ENCODE results near the gene MBOAT7. TPM values are rescaled to one million over a fixed set of nuclear protein-coding genes. Genes with fewer than 3 reads are reported as not detected.

Gene MBOAT7
- total RNA-seq, 1 experiment from 2014 or later = 408 TPM

DNA sequence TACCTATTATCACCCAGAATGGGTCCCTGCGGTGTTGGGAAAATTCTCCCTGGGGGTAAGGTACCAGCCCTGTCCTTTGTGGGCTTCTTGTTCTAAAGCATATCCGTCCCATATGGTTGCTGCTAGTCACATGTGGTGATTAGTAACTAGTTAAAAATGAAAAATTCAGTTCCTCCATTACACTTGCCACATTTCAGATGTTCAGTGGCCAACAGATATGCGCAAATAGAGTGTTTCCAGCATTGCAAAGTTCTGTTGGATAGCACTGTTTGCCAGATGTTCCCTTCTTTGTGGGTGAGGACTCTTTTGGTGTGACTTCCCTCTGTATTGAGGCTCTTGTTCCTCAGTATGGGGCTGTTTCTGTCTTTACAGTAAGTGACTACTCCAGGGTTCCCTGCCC is 48.0 kb downstream of the MBOAT7 start:
- DNase-seq (ENCODE audit: low spot score) = no peak

DNA sequence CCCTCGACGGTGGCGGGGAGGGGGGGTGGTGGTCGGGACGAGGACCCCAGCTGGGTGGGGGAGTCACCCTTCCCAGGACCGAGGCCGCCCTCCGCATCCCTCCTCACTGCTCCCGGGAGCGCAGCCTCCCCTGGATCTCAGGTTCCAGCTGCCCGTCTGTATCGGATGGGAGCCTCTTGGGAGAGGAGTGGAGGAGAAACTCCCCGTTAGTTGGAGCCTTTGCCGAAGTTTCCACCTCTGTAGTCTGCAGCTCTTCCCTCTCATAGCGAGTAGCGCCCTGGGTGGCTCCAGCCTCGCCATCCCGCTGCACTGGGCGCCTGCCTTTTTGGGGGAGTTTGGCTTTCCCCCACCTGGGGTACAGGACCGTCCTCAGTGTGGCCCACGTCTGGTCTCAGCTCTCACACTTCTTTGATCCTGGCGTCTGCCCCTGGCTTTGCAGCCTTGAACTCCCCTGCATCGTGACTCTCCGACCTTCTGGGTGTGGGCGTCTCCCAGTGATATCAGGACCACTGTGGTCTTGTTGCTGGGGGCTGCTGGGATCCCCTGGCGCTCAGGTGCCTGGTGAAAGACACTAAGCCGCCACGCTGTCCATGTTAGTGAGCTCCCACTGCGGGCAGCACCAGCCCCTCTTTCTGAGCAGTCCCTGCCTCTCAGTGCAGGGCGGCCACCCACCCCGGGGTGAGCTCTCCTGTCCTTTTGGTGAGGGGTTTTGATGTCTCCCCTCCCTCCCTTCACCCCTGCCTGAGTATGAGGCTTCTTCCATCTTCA is 50.7 kb downstream of the MBOAT7 start:
- no peak for DNase-seq (ENCODE audit: low spot score)

GRCh38 chr19:54137699-54138488 is 51.5 kb downstream of the MBOAT7 start, which contains the start of gene CNOT3:
CNOT3 (plus strand) TSS chr19:54137762; CDS start chr19:54142979, 5,217 bp downstream.
- DNase-seq (ENCODE audit: low spot score) = no peak

DNA sequence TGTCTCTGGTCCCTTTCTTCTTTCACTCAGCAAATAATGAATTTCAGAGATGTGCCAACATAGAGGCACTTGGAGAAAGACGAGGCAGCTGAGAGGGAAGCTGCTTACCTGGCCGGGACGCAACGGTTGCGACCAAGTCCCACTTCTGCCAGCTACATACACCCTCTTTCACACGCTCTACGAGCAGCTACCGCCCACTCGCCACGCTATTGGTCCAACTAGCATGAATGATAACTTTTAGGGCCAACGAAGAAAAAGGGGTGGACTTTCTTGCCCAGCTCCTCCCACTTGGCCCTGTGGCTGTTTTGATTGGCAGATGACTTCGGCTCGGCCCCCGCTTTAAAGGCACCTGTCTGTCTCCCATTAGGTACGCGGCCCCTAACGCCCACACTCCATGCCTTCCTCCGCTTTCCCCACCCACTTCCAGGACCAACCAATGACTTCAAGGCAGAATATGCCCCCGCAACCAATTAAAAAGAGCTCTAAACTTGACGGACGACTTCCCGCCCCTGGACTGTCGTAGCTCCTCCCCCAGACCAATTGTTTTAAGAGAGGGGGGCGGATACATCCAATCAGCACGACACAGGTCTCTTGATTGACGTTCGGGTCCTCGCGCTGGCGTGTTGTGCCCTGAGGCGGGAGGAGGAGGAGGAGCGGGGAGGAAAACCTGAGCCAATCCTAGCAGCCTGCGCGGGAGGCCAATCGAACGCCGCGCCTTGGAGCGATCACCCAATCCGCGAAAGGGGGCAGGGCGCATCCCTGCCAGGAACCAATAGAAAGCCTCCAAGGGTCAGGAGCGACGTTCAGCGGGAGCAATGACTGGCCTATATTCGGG is 52.3 kb downstream of the MBOAT7 start:
- DNase-seq (ENCODE audit: low spot score) = peak; percentile 100

- no peak for DNase-seq (ENCODE audit: low spot score)
These were observed 53.1 kb downstream of the MBOAT7 start for GRCh38 chr19:54136086-54136863.

DNA sequence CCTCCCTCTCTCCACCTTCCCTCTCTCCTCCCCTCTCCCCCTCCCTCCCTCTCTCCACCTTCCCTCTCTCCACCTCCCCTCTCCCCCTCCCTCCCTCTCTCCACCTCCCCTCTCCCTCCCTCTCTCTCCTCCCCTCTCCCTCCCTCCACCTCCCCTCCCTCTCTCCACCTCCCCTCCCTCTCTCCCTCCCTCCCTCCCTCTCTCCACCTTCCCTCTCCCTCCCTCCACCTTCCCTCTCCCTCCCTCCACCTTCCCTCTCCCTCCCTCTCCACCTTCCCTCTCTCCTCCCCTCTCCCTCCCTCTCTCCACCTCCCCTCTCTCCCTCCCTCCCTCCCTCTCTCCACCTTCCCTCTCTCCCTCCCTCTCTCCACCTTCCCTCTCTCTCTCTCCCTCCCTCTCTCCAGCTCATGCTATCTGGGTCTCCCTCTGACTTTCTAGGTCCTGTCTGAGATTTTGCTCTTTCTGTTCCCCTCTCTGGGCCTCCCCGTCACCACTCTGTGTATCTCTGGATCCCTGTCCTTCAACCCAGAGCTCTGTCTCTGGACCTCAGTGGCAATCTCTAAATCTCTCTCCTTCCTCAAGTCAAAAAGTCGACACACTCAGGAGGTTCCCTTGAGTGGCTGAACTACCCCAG is 55.3 kb downstream of the MBOAT7 start:
- DNase-seq (ENCODE audit: low spot score) = no peak

GRCh38 chr19:54133312-54133956 is 55.9 kb downstream of the MBOAT7 start:
- peak; percentile 74 for DNase-seq (ENCODE audit: low spot score)

GRCh38 chr19:54129617-54129996 is 59.8 kb downstream of the MBOAT7 start:
- DNase-seq (ENCODE audit: low spot score) = no peak

- no peak for DNase-seq (ENCODE audit: low spot score)
These were observed 60.4 kb downstream of the MBOAT7 start for GRCh38 chr19:54128796-54129616.

DNA sequence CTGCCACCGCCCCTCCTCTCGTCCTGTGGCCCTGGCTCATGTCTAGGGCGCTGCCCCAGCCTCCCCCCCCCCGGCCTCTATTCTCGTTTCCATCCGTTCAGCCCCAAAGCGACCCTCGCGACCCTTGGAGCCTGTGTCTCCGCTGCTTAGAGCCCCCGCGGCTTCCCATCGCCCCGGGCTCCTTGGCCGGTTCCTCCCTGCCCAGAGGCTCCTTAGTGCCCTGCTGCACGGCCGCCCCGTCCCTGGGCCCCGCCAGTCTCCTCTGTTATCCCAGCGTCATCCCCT is 61.0 kb downstream of the MBOAT7 start:
- no peak for DNase-seq (ENCODE audit: low spot score)

DNA sequence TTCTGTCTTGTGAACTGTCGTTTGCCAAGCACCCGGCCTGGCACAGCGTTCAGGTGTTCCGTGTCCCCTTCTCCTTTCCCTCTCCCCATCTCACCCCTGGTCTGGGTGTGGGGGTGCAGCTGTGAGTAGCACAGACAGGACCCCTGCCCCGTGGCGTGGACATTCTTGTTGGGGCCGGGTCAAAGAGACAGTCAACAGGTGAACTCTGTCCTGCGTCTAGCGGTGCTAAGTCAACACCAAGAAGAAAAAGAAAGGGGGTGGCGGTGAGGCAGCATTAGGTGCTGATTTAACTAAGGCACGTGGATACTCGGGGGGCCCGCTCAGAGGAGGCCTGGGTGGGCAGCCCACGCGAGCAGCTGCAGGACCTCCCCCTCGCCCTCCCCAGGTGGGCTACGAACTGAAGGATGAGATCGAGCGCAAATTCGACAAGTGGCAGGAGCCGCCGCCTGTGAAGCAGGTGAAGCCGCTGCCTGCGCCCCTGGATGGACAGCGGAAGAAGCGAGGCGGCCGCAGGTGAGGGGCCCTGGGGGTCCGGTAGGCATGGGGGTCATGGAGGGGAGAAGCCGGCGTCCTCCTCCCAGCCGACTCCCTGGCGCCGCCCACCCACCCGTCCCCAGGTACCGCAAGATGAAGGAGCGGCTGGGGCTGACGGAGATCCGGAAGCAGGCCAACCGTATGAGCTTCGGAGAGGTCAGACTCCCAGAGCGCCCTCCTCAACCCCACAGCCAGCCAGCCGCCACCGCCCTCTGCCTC is 61.5 kb downstream of the MBOAT7 start:
- DNase-seq (ENCODE audit: low spot score) = no peak

DNA sequence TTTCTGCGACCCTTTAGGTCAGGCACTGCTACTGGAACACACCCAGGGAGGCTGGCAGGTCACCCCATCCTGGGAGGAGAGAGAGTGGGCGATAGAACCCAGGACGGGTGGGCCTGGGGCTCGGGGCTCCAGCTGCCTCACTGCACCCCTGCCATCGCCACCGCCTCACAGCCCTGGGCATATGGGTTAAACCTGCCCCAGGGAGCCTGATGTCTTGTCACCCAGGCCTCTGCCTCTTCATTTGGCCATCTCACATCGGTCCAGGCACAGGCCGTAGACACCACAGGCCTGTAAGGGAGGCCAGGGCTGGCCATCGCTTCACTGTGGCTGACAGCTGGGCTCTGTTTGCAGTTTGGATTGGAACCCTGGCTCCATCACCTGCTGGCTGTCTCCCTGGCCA is 63.7 kb downstream of the MBOAT7 start:
- DNase-seq (ENCODE audit: low spot score) = no peak

DNA sequence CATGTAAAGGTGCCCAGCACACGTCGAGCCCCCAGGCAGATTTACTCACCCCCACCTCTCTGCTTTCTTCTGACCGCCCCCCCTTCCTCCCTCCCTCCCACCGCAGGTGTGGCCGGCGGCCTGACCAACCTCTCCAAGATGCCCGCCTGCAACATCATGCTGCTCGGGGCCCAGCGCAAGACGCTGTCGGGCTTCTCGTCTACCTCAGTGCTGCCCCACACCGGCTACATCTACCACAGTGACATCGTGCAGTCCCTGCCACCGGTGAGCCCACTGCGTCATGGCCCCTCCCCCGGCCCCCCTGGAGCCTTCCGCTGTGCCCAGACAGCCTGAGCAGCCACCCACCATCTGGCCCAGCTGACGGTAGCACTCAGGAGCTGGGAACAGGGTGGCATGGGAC is 65.0 kb downstream of the MBOAT7 start:
- DNase-seq (ENCODE audit: low spot score) = no peak

GRCh38 chr19:54123682-54124081 is 65.7 kb downstream of the MBOAT7 start:
- no peak for DNase-seq (ENCODE audit: low spot score)

Other genes with a start within 250 kb of the MBOAT7 start
- 0.43 and 0.72 TPM in 2 replicates for gene CACNG8, start 226.6 kb downstream of the MBOAT7 start, total RNA-seq (2014; rRNA removed; shearing (Covaris generic))
- gene CACNG6, start 197.9 kb downstream of the MBOAT7 start, total RNA-seq (2014; rRNA removed; shearing (Covaris generic)) = 6.3 and 7.5 TPM in 2 replicates
- not detected in 2 replicates for gene VSTM1, start 125.7 kb downstream of the MBOAT7 start, total RNA-seq (2014; rRNA removed; shearing (Covaris generic))
- not detected in 2 replicates for gene TARM1, start 108.2 kb downstream of the MBOAT7 start, total RNA-seq (2014; rRNA removed; shearing (Covaris generic))
- 0.41 TPM in 1 of 2 replicates, not detected in the other for gene OSCAR, start 88.8 kb downstream of the MBOAT7 start, total RNA-seq (2014; rRNA removed; shearing (Covaris generic))
- gene NDUFA3, start 86.7 kb downstream of the MBOAT7 start, total RNA-seq (2014; rRNA removed; shearing (Covaris generic)) = 79.7 and 156 TPM in 2 replicates
- gene TFPT, start 73.9 kb downstream of the MBOAT7 start, total RNA-seq (2014; rRNA removed; shearing (Covaris generic)) = 49.9 and 53.8 TPM in 2 replicates
- 135 and 162 TPM in 2 replicates for gene PRPF31, start 73.8 kb downstream of the MBOAT7 start, total RNA-seq (2014; rRNA removed; shearing (Covaris generic))
- gene CNOT3, start 51.8 kb downstream of the MBOAT7 start, total RNA-seq (2014; rRNA removed; shearing (Covaris generic)) = 21.1 and 25.5 TPM in 2 replicates
- 18.7 and 21.1 TPM in 2 replicates for gene LENG1, start 29.9 kb downstream of the MBOAT7 start, total RNA-seq (2014; rRNA removed; shearing (Covaris generic))
- gene TMC4, start 16.4 kb downstream of the MBOAT7 start, total RNA-seq (2014; rRNA removed; shearing (Covaris generic)) = not detected in 2 replicates
- 222 and 277 TPM in 2 replicates for gene TSEN34, start 1.7 kb upstream of the MBOAT7 start, total RNA-seq (2014; rRNA removed; shearing (Covaris generic))
- gene RPS9, start 11.3 kb upstream of the MBOAT7 start, total RNA-seq (2014; rRNA removed; shearing (Covaris generic)) = 1,527 and 1,817 TPM in 2 replicates
- gene LILRB3, start 33.4 kb upstream of the MBOAT7 start, total RNA-seq (2014; rRNA removed; shearing (Covaris generic)) = not detected in 2 replicates
- gene LILRA6, start 53.2 kb upstream of the MBOAT7 start, total RNA-seq (2014; rRNA removed; shearing (Covaris generic)) = not detected in 2 replicates
- gene LILRB5, start 67.7 kb upstream of the MBOAT7 start, total RNA-seq (2014; rRNA removed; shearing (Covaris generic)) = not detected in 2 replicates
- gene LILRB2, start 91.5 kb upstream of the MBOAT7 start, total RNA-seq (2014; rRNA removed; shearing (Covaris generic)) = not detected in 2 replicates
- not detected in 2 replicates for gene LILRA5, start 123.6 kb upstream of the MBOAT7 start, total RNA-seq (2014; rRNA removed; shearing (Covaris generic))
- gene LILRA4, start 149.6 kb upstream of the MBOAT7 start, total RNA-seq (2014; rRNA removed; shearing (Covaris generic)) = not detected in 2 replicates
- not detected in 2 replicates for gene LAIR1, start 175.4 kb upstream of the MBOAT7 start, total RNA-seq (2014; rRNA removed; shearing (Covaris generic))
- not detected in 2 replicates for gene TTYH1, start 225.9 kb upstream of the MBOAT7 start, total RNA-seq (2014; rRNA removed; shearing (Covaris generic))